ENCODE results near the gene LIPH.

DNA sequence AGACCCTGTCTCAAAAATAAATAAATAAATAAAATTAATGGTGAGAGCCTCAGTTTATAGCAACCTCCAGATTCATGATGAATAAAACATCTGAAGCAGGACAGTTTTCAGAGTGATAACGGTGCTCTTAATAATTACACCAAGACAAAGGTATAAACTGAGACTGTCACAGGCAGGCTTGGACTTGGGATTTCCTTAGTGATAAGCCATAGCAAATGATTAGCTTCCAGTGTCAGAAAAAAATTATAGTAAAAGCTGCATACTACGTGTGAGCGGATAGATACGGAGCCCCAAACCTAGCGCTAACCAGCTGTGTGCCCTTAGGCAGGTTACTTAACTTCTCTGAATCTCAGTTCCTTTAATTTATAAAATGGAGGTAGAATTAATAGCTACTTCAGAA lies 21.5 kb downstream of the LIPH start:
- TF ChIP-seq, protein P1, sequence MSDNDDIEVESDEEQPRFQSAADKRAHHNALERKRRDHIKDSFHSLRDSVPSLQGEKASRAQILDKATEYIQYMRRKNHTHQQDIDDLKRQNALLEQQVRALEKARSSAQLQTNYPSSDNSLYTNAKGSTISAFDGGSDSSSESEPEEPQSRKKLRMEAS (IDR thresholded peaks at IDR 0.05; ENCODE audit: low read depth, low read length), result no peak
- TF ChIP-seq MYB (IDR thresholded peaks at IDR 0.05; ENCODE audit: borderline replicate concordance, low read depth, low read length), result no peak
- no peak for TF ChIP-seq POLR2A (IDR thresholded peaks at IDR 0.05; ENCODE audit: low read depth, low read length)
- TF ChIP-seq MXI1 (IDR thresholded peaks at IDR 0.05; ENCODE audit: low read depth, low read length), result no peak
- TF ChIP-seq, protein P2, sequence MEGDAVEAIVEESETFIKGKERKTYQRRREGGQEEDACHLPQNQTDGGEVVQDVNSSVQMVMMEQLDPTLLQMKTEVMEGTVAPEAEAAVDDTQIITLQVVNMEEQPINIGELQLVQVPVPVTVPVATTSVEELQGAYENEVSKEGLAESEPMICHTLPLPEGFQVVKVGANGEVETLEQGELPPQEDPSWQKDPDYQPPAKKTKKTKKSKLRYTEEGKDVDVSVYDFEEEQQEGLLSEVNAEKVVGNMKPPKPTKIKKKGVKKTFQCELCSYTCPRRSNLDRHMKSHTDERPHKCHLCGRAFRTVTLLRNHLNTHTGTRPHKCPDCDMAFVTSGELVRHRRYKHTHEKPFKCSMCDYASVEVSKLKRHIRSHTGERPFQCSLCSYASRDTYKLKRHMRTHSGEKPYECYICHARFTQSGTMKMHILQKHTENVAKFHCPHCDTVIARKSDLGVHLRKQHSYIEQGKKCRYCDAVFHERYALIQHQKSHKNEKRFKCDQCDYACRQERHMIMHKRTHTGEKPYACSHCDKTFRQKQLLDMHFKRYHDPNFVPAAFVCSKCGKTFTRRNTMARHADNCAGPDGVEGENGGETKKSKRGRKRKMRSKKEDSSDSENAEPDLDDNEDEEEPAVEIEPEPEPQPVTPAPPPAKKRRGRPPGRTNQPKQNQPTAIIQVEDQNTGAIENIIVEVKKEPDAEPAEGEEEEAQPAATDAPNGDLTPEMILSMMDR (IDR thresholded peaks at IDR 0.05 in 2 of 3, conservative IDR thresholded peaks at IDR 0.05 in 1 of 3; ENCODE audit: control insufficient read depth in 2 of 3, extremely low read depth in 1 of 3, insufficient read depth in 1 of 3, low read depth in 3 of 3, low read length in 3 of 3), result no peak
- no peak for TF ChIP-seq FOXM1 (IDR thresholded peaks at IDR 0.05; ENCODE audit: low read depth, low read length)
- TF ChIP-seq ZNF274 (IDR thresholded peaks at IDR 0.05; ENCODE audit: insufficient read depth, insufficient read length), result no peak
- TF ChIP-seq, protein P3, sequence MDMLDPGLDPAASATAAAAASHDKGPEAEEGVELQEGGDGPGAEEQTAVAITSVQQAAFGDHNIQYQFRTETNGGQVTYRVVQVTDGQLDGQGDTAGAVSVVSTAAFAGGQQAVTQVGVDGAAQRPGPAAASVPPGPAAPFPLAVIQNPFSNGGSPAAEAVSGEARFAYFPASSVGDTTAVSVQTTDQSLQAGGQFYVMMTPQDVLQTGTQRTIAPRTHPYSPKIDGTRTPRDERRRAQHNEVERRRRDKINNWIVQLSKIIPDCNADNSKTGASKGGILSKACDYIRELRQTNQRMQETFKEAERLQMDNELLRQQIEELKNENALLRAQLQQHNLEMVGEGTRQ (IDR thresholded peaks at IDR 0.05; ENCODE audit: borderline replicate concordance, low read depth, low read length), result no peak
- TF ChIP-seq, protein P4, sequence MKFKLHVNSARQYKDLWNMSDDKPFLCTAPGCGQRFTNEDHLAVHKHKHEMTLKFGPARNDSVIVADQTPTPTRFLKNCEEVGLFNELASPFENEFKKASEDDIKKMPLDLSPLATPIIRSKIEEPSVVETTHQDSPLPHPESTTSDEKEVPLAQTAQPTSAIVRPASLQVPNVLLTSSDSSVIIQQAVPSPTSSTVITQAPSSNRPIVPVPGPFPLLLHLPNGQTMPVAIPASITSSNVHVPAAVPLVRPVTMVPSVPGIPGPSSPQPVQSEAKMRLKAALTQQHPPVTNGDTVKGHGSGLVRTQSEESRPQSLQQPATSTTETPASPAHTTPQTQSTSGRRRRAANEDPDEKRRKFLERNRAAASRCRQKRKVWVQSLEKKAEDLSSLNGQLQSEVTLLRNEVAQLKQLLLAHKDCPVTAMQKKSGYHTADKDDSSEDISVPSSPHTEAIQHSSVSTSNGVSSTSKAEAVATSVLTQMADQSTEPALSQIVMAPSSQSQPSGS (IDR thresholded peaks at IDR 0.05; ENCODE audit: low read length), result no peak
- TF ChIP-seq CEBPZ (IDR thresholded peaks at IDR 0.05; ENCODE audit: low read depth, low read length), result no peak
- no peak for TF ChIP-seq NFYB (IDR thresholded peaks at IDR 0.05; ENCODE audit: insufficient read depth, low read depth, low read length)
- TF ChIP-seq BRCA1 (IDR thresholded peaks at IDR 0.05; ENCODE audit: low read depth, low read length), result no peak

Measured in GM12878 (cell line).